ENCODE measurements around the gene PSMB8.
"Not testable (repeated sequence)": the region's sequence is repeated elsewhere in the genome, so short reads cannot be mapped to it uniquely, and the experiment has no call there.

Gene PSMB8

GRCh38 chr6:32843979-32844838, at the start of gene PSMB8:
TSS of gene PSMB8 (minus strand) at chr6:32844047. CDS start at chr6:32843996, 51 bp downstream.
- DNase-seq (ENCODE audit: low read depth in 4 of 4, low spot score in 1 of 4) = peak; percentile 94 to 98 (median 96)

GRCh38 chr6:32890831-32891230, 47.0 kb upstream of the PSMB8 start:
- no peak for DNase-seq (ENCODE audit: low read depth in 4 of 4, low spot score in 1 of 4)

- no peak for DNase-seq (ENCODE audit: low read depth in 4 of 4, low spot score in 1 of 4)
Observed at GRCh38 chr6:32889533-32889932, 45.7 kb upstream of the PSMB8 start.

GRCh38 chr6:32888576-32888975, 44.7 kb upstream of the PSMB8 start:
- no peak for DNase-seq (ENCODE audit: low read depth in 4 of 4, low spot score in 1 of 4)

- no peak for DNase-seq (ENCODE audit: low read depth in 4 of 4, low spot score in 1 of 4)
Observed at GRCh38 chr6:32887616-32888015, 43.8 kb upstream of the PSMB8 start.

GRCh38 chr6:32886681-32887383, 43.0 kb upstream of the PSMB8 start:
- DNase-seq (ENCODE audit: low read depth in 4 of 4, low spot score in 1 of 4) = no peak

- no peak for DNase-seq (ENCODE audit: low read depth in 4 of 4, low spot score in 1 of 4)
Observed at GRCh38 chr6:32885698-32886286, 41.9 kb upstream of the PSMB8 start.

DNA sequence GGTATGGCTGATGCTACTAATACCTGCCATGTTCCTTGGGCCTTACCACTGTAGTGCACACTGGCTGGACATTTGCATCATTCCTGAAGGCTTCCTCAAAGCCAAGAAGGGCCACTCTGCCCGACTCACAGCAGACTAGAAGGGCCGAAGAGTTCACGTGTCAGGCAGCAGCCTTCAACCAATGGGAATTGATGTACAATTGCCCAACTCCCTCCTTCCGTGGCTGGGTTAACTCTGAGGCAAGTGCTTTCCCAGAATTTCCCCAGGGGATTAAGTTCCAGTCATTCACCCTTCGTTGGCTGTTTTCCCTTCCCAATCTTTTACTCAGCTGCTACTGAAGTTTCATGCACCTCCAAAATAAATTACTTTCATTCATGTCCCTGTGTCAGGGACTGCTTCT, 39.9 kb upstream of the PSMB8 start:
- no peak for DNase-seq (ENCODE audit: low read depth in 4 of 4, low spot score in 1 of 4)

DNA sequence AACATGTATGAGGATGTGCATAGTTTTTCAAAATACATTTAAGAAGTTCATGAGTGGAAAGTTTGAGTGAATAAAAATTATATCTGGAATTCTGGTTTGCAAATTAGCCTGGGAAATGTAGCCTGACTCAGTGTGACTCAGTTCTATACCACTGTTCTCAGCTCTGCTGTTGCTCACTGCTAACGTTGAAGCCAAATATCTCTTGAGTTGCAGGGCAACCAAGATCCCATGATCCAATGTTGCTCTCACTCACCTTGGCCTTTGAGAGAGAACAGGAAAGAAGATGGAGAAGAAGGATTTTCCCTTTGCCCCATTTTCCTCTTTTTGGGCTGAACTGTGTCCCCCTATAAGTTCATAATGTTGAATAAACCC, 39.0 kb upstream of the PSMB8 start:
- no peak for DNase-seq (ENCODE audit: low read depth in 4 of 4, low spot score in 1 of 4)

DNA sequence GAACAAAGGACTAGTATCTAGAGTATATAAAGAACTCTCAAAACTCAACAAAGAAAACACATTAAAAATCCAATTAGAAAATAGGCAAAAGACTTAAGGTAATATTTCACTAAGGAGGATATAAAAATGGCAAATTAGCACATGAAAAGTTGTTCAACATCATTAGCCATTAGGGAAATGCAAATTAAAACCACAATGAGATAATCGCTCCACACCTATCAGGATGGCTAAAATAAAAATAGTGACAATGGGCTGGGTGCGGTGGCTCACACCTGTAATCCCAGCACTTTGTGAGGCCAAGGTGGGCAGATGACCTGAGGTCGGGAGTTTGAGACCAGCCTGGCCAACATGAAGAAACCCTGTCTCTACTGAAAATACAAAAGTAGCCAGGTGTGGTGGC, 37.1 kb upstream of the PSMB8 start:
- not testable (repeated sequence) for DNase-seq (ENCODE audit: low read depth in 4 of 4, low spot score in 1 of 4)

DNA sequence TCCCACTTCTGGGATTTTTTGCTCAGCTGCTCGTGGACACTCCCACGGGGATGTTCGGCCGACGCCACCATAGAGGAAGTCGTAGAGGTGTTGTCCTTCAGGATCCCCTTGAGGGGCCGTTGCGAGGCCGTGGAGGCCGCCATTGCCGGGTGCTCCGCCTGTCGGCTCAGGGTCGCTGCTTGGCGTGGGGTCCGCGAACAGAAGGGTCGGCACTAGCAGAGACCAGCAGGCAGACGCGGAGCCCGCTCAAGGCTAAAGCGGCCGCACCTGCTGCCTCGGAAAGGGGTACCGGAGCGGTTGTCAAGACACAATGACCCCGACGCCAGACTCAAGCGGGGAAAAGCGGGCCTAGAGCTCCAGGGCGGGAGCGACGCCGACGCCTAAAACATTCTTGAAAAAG, 35.8 kb upstream of the PSMB8 start:
- no peak for DNase-seq (ENCODE audit: low read depth in 4 of 4, low spot score in 1 of 4)

DNA sequence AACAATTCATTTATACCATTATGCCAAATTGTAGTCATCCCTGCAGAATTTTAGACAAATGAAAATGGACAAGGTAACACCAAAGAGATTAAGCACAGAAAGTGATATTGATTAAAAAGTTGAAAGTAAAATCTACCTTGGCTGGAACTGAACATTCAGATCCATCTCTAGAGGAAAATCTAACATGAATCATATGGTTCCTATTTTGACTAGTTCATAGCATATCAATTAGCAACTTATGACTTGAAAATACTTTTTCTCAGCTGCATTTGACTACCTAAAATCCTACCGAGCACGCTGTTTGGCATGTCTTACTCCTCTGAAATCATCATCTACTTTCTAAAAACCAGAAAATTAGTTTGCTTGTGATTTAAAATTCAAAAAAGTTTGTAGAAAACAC, 32.8 kb upstream of the PSMB8 start:
- DNase-seq (ENCODE audit: low read depth in 4 of 4, low spot score in 1 of 4) = no peak

DNA sequence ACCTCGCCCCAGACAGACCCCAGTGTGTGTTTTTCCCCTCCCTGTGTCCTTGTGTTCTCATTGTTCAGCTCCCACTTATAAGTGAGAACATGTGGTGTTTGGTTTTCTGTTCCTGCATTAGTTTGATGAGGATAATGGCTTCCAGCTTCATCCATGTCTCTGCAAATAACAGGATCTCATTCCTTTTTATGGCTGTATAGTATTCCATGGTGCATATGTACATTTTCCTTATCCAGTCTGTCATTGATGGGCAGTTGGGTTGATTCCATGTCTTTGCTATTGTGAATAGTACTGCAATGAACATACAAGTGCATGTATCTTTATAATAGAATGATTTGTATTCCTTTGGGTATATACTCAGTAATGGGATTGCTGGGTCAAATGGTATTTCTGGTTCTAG, 30.1 kb upstream of the PSMB8 start:
- not testable (repeated sequence) for DNase-seq (ENCODE audit: low read depth in 4 of 4, low spot score in 1 of 4)

DNA sequence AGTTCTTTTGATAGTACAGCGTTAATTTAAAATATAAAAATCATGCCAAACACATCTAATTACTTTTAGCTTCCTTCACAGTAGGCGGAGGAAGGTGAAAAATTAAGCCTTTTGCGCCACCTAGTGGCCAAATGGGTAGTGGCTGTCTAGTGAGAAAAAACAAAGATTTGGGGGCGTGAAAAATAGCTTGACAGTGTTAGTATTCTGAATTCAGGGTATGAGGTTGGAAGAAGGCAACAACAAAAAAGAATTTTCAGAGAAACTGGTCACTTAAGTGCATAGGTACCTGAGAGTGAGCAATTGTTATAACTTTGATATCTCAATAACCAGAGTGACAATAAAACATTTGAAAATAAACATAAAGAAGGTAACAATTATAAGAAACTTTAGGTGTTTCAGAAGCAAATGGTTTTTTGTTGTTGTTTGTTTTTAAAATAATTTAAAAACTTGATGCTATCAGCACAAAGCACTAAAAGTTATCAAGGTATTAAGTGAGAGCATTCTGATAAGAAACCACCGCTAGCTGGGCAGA, 24.5 kb upstream of the PSMB8 start:
- peak; percentile 74 to 89 (median 81) for DNase-seq (ENCODE audit: low read depth in 4 of 4, low spot score in 1 of 4)

DNA sequence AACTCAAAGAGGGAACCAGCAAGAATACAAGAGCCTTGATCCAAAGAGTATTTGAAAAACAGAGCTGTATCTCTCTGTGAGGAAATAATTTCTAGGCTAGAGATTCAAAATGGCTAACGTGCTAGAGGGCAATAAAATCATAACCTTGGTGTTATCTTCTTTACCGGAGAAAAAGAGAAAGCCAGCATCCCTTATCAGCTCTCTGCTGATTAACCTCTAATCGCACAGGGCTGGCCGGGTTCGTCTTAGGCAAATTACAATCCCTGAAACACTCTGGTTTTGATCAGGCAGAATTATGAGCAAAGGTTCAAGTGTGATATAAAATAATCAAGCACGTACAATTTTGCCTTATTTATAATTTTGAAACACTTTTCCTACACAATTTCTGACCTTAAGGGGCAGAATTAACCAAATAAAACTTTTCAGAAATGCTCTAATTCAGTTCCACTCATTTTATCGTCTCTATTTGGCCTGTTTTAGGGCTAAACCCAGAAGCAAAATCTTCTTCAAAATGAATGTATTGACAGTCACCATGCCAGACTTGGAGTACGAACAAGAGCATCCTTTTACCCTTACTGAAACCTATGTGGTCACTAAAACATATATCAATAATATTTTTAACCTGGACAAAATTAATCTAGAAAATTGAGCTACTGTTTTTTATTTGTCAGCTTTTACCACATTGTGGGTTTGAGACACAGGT, 23.9 kb upstream of the PSMB8 start:
- no peak for DNase-seq (ENCODE audit: low read depth in 4 of 4, low spot score in 1 of 4)

GRCh38 chr6:32867022-32867477, 23.2 kb upstream of the PSMB8 start:
- no peak for DNase-seq (ENCODE audit: low read depth in 4 of 4, low spot score in 1 of 4)

DNA sequence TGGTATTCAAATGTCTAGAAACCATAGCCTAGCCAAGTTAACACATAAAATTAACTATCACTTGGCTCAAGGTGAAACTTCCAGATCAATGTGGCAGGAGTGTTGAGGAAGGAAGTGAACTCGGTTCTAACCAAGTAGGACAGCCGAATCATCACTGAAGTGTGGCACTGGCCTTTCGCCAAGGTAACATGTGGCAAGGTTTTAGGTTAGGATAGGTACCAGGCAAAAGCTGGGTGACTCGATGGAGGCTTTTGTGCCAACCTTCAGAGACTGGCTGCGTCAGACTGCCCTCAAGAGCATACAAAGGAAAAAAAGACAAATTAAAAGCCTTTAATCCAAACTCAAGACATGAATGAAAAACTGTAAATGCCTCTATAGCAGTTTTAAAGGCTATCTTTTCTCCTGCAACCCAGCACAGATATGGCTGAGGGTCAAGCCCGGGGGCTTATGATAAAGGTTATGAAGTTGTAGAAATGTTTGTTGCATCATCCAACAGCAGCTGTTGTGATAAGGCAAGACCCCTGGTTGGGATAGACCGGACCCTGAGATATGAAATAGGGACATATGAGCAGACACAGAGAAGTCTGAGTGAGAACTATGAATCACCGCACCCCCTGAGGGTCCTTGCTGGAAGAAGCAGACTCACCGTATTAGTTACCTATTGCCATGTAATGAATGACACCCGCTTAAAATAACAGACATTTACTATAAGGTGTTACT, 22.0 kb upstream of the PSMB8 start:
- DNase-seq (ENCODE audit: low read depth in 4 of 4, low spot score in 1 of 4) = no peak

DNA sequence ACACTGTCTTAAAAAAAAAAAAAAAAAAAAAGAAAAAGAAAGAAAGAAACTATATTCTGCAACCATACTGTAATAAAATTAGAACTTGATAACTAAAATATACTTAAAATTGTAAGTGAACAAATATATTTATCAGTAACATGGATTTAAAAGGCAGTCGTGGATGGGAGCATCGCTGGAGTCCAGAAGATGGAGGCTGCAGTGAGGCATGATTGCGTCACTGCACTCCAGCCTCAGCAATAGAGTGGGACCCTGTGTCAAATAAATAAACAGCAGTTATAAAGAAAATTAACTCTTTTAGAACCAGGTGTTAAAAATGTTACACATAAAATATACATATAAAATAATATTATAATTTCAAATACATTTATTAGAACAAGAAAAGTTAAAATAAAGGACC, 18.9 kb upstream of the PSMB8 start:
- DNase-seq (ENCODE audit: low read depth in 4 of 4, low spot score in 1 of 4) = no peak

GRCh38 chr6:32860674-32861073, 16.8 kb upstream of the PSMB8 start:
- DNase-seq (ENCODE audit: low read depth in 4 of 4, low spot score in 1 of 4) = no peak

DNA sequence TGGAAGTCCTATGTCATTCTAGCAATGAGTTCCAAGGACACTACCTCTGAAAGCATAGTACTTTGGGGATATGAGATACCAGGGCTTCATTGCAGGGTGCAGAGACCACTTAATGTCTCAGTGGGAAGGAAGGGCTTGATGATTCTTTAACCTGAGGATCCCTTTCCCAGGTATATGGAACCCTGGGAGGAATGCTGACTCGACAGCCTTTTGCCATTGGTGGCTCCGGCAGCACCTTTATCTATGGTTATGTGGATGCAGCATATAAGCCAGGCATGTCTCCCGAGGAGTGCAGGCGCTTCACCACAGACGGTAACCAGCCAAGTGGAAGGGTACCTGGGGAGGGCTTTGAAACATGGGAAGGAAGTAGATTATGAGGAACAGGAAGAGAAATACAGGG, 14.3 kb upstream of the PSMB8 start:
- DNase-seq (ENCODE audit: low read depth in 4 of 4, low spot score in 1 of 4) = no peak

Data from stimulated activated CD4-positive, alpha-beta T cell treated with anti-CD3 and anti-CD28 coated beads, Interleukin-1b, Interleukin-23, amount 100 ng/mL, for 24 hours (primary cell).